SK-N-SH (cell line): ENCODE measurements around the gene LRMDA.

Experiments used
- CHD2 ChIP-seq: fragments of 150-350 bp; IDR thresholded peaks from 2 replicates; pipeline ENCODE4 v1.6.1; 2018; ENCODE audit warnings: low read length; ENCODE audit not compliant: partially characterized antibody
- CTCF ChIP-seq: fragments of 200-600 bp; sonication (generic); IDR thresholded peaks from 2 replicates; pipeline ENCODE4 v1.6.1; 2017; ENCODE audit warnings: antibody characterized with exemption, mild to moderate bottlenecking, moderate library complexity
- FOXM1 ChIP-seq: IDR thresholded peaks from 2 replicates; pipeline ENCODE4 v1.4.0; 2012; ENCODE audit warnings: low read depth, mild to moderate bottlenecking
- GABPA ChIP-seq: IDR thresholded peaks from 2 replicates; pipeline ENCODE4 v1.4.0; 2012; ENCODE audit warnings: low read depth, mild to moderate bottlenecking
- JUND ChIP-seq: IDR thresholded peaks from 2 replicates; pipeline ENCODE4 v1.4.0; 2012
- NFIC ChIP-seq: IDR thresholded peaks from 2 replicates; pipeline ENCODE4 v1.4.0; 2012; ENCODE audit warnings: borderline replicate concordance
- POLR2AphosphoS5 ChIP-seq: IDR thresholded peaks from 2 replicates; pipeline ENCODE4 v1.6.1; 2012; ENCODE audit warnings: low read depth, low read length
- RAD21 ChIP-seq: IDR thresholded peaks from 2 replicates; pipeline ENCODE4 v1.6.1; 2012; ENCODE audit warnings: mild to moderate bottlenecking, low read length
- REST ChIP-seq: IDR thresholded peaks from 2 replicates; pipeline ENCODE4 v1.6.1; 2012; ENCODE audit warnings: mild to moderate bottlenecking, low read depth, low read length, moderate library complexity

GRCh38 chr10:75807456-75807855 lies 376.0 kb downstream of the LRMDA start:
- TF ChIP-seq CTCF (no peak), CHD2 (no peak), RAD21 (no peak), POLR2AphosphoS5 (no peak), FOXM1 (no peak), REST (no peak), JUND (no peak), NFIC (no peak), GABPA (no peak)
